ENCODE results near the gene RERE.
"Not testable (repeated sequence)": the region's sequence is repeated elsewhere in the genome, so short reads cannot be mapped to it uniquely, and the experiment has no call there.

RERE gene

DNA sequence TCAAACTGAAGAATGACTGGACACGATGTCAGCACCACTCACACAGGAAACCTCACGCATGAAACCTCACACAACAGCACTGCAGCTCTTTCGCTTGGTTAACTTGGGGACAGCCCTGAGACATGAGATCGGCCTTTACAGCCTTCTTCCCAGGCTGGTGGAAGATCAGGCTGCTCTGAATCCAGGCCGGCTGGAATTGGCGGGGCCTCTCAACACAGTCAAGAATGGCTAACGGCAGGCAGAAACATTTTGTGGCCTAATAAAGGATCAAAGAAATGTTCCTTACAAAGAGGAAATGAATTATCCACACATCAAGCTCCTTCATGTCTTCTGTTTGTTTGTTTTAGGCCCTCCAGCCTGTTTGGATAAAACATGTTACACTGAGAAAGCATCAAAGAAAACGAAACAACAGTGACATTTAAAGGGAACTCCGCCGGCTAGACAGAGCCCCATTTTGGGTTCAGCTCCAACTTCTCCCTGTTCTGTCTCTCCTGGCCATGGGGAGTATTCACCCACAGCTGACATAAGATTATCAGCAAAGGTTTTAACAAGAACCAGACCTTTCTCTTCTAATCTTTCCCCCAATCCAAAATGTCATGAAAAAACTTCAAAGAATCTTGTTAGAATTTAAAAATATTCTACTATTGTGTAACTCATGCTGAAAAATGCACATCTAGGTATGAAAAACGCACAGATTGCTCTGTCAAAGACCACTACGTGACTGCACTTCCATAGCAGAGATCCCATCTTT lies 368.4 kb downstream of the RERE start:
- DNase-seq (ENCODE audit: low spot score) = peak; percentile 55

DNA sequence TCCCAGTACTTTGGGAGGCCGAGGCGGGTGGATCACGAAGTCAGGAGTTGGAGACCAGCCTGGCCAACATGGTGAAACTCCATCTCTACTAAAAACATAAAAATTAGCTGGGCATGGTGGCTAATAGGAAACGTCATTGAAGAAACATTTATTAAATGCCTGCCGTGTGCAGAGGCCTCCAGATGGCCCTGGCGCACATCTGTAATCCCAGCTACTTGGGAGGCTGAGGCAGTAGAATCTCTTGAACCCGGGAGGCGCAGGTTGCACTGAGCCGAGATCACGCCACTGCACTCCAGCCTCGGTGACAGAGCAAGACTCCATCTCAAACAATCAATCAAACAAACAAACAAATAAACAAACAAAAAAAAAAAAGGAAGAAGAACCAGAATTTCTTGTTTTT lies 368.9 kb downstream of the RERE start:
- DNase-seq (ENCODE audit: low spot score) = not testable (repeated sequence)

DNA sequence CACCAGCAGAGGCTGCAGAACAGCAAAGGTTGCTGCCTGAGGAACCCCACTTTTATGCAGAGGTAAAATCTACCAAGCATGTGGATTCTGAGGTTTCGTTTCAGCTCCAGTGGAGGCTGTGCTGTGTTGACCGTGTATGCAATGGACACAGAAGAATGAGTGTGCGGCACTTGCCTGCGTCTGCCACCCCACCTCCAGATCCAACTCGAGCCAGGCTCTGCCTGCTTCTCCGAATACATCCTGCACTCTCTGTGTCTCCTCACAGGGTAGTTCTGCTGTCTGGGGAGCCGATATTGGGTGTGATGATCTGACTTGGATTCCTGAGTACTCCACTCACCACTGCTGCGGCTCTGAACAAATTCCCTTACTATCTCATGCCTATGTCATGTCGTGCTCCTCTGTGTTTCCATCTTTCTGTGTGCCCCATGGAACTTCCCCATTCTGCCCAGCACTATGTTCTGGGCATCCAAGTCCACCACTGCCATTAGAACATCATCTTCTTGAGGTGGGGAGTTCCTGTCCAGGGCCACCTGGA lies 369.8 kb downstream of the RERE start:
- no peak for DNase-seq (ENCODE audit: low spot score)

DNA sequence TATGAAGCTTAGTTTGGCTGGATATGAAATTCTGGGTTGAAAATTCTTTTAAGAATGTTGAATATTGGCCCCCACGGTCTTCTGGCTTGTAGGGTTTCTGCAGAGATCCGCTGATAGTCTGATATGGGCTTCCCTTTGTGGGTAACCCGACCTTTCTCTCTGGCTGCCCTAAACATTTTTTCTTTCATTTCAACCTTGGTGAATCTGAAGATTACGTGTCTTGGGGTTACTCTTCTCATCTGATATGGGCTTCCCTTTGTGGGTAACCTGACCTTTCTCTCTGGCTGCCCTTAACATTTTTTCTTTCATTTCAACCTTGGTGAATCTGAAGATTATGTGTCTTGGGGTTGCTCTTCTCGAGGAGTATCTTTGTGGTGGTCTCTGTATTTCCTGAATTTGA lies 371.3 kb downstream of the RERE start:
- DNase-seq (ENCODE audit: low spot score) = not testable (repeated sequence)

DNA sequence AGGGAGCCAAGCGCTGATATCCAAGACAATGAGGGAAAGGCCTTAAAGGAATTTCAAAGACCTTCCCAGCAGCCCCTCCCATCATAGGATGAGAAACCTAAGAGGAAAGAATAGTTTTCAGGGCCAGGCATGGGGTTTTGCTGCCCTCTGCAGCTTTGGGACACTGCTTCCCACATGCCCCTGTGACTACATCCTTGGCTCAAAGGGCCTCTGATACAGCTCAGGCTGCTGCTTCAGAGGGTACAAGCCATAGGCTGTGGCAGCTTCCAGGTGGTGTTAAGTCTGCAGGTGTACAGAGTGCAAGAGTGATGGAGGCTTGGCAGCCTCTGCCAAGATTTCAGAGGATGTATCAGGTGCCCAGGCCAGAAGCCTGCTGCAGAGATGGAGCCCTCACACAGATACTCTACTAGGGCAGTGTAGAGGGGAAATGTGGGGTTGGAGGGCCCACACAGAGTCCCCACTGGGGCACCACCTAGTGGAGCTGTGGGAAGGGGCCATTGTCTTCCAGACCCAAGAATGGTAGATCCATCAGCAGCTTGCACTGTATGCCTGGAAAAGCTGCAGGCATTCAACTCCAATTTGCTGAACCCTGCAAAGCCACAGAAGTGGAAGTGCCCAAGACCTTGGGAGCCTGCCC lies 373.8 kb downstream of the RERE start:
- DNase-seq (ENCODE audit: low spot score) = no peak

DNA sequence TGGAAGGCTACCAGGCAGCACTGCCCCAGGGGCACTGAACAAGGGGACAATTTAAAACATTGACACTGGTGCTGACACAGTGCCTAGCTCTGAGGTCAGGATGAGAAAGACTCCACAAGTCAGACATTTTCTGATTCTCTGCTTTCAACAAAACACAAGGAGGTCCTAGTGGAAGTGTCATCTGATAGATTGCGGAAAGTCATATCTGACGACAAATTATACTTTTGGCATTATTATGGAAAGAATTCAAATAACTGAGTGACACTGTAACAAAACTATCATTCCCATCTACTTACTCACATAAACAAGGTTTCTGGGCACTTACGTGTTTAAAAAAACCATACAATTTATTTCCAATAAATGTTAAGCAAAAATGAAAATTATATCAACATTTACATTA lies 376.0 kb downstream of the RERE start:
- no peak for DNase-seq (ENCODE audit: low spot score)

DNA sequence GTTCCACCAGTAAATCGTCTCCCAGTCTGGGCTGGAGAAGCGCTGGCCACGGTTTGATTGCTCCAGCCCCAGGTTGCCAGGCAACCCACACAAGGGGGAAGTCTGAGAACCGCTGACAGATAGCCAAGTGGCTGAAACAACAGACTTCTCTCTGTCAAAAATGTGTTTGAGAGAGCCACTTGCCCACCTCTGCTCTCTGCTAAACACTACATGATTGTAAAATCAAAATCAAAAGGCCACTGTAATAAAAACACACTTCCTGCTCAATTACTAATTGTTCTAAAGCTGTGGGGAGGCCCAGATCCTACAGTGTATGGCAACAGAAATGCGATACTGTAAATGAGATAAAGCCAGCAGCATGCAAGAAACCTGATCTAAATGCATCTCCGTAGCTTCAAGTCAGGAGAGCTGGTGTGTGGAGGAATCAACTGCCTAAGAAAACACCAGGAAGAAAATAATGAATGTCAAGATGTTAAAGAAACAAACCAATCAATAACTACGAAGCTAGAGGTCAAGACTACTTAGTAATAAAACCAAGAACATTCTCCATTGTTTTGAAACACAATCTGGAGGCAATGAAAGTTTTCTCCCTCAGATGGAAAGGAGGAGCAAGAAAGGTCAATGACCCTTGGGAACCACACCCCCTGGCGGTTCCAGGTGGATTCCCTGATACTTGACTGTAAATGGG lies 378.3 kb downstream of the RERE start:
- peak; percentile 90 for DNase-seq (ENCODE audit: low spot score)

DNA sequence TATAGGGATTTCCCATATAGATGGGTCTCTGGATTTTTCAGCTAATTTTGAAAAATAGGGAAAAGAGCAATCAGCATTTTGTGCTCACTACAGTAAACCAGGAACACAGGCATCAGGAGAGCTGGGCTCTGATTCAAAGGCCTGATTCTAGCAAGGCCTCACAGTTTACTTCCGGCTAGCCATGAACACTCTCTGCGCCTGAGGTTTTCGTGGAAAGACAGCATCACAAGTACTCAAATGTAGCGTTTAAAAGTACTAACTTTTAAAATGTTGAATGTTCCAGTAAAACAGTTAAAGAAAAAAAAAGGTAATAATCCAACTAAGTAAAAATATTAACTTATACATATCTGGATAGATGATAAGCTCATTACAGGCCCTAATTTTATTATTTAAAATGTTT lies 379.0 kb downstream of the RERE start:
- DNase-seq (ENCODE audit: low spot score) = no peak

DNA sequence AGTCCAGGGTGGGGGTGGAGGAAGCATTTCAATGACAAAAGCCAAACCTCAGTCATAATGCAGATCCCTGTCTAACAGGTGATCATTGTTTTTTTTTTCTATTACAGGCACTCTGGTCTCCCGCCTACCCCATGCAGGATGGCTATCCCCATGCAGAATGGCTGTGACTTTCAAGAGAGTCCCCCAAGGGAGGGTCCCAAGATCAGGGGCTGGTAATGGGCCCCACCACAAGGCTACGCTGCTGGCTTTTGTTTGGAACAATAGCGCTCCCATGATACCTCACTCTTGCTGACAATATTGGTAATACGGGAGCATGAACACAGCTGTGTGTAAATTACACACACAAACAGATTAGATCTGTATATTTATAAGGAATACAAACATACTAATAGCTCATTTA lies 380.1 kb downstream of the RERE start:
- no peak for DNase-seq (ENCODE audit: low spot score)

DNA sequence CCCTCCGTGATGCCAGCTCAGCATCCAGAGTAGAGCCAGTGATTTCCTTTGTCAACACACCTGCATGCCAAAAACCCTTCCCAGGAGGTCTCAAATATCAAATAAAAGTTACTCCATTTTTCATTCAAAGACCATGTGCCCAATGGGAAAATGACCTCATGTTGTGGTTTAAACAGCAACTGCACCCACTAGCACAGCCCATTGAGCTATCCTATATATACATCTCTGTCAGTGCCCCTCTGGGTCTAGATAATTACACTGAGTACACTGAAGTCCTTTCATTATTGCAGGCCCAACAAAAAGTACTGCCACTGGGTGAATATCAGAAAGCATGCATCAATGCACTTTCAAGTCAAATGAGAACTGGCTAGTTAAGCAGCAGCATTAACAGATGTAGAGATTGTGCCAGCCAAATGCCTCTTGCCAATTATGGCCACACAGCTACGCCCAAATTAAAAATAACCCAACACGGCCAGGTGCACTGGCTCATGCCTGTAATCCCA lies 381.8 kb downstream of the RERE start:
- no peak for DNase-seq (ENCODE audit: low spot score)

DNA sequence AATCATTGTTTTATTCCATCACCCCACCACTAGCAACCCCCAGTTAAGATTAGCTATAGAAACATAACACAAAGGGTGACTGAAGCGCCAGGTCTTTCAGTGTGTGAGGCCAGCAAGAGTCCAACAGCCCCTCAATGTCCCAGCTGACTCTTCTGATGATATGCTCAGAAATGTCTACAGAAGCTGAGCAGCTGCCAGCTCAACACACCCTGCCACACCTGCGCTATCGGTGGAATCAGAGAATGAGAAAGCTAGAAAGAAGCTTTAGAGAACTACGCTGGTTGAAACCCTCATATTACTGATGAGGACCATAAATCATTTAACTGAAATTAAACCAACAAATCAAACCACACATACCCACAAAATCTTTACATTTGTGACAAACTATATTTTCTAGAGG lies 383.3 kb downstream of the RERE start:
- DNase-seq (ENCODE audit: low spot score) = no peak

DNA sequence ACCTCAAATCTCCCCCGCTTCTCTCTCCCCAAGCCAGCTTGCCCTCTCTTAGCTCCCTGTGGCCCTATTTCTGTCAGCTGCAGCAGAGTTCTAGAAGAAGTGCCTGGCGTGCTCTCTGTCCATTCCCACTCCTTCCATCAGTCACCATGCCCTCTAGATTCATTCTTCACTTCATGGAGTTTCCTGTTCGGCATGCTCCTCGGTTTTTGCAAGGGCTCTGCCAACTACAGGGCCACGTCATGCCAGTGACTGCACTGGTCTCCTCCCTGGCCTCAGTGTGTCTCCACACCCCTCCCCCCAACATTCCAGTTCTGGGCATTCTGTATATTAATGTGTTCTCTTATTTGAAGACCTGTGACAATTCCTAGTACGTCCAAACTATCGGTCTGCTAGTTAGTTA lies 385.7 kb downstream of the RERE start:
- no peak for DNase-seq (ENCODE audit: low spot score)

DNA sequence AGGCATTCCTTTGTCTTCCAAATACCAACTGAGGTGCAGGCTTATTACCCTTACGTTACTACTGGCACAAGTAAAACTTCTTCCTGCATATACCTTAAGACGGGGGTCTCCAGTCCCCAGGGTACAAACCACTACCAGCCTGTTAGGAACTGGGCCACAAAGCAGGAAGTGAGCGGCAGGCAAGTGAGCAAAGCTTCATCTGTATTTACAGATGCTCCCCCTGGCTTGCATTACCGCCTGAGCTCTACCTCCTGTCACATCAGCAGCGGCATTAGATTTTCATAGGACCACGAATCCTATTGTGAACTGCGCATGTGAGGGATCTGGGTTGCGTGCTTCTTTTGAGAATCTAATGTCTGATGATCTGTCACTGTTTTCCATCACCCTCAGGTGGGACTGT lies 386.4 kb downstream of the RERE start:
- DNase-seq (ENCODE audit: low spot score) = no peak

DNA sequence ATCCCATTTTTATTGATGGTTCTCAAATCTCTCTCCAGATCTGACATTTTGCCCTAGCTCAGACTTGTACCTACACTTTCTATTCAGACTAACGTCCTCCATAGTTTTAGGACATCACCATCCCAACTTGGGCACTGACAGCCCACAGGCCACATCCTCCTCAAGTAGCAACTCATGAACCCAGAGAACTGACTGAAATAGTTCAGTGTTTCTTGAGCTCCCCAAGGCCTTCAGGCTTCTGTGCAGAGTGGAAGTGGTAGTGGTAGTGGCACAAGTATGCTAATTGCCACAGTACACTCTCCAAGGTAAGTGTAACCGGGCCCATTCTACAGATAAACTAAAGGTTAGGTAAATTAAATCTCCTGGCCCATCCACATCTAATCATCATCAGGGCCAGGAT lies 387.0 kb downstream of the RERE start:
- no peak for DNase-seq (ENCODE audit: low spot score)

DNA sequence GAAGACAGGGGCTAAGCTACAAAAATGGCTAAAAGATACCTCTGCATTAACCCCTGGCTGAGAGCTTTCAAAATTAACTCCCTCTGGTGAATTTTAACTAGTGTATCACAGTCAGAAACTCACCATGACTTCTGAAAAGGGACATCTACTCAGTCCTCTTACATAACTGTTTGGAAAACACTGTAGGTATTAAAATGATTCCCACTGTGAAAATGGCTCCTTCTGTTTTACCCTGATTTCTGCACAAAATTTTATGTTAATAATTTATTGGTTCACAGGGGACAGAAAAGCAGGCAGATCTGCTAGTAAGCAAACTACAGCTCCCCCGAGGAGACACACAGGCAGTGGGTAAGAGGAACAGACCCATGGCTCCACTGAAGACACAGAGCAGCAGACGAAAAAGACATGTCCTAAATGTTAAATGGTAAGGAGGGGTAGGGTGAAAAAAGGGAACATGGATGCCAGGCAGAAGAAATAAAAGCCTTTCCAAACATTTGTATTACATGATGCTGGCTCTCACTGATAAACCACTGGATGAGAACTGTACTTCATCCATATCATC lies 387.8 kb downstream of the RERE start:
- no peak for DNase-seq (ENCODE audit: low spot score)

DNA sequence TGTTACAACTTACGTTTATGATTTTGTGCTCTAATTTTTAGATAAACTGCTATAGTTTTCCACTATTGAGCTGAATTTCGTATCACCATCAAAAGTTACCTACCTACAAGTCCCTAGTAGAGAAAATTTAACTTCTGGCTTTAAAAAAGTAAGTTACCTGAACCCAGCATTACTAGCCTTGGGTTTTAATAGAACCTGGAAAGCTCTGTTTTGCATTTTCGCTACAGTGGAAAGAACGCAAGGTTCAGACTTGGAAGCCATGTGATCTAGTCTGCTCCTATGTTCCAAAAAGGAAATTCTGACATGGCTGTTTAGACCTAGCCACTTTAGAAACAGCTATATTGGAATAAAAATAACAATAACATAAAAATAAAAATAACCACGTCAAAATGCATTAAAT lies 389.0 kb downstream of the RERE start:
- DNase-seq (ENCODE audit: low spot score) = no peak

DNA sequence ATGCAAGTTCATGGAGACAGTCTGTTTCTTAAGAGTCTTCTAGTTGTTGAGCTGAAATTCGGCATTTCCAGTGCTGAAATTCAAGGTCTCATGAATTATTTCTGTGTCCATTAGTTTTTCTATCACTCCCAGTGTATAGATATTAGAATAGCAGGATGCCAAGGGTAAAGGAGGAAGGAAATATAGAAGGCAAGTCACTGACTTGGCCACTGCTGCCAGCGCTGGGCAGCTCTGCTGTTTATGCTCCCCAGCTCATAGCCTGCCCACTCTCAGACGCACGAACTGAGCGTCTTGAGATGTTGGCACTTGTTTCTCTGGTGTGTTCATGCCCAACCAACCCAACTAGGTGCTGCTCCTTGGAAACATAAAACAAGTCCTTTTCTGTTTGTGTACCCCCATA lies 389.5 kb downstream of the RERE start:
- DNase-seq (ENCODE audit: low spot score) = no peak

DNA sequence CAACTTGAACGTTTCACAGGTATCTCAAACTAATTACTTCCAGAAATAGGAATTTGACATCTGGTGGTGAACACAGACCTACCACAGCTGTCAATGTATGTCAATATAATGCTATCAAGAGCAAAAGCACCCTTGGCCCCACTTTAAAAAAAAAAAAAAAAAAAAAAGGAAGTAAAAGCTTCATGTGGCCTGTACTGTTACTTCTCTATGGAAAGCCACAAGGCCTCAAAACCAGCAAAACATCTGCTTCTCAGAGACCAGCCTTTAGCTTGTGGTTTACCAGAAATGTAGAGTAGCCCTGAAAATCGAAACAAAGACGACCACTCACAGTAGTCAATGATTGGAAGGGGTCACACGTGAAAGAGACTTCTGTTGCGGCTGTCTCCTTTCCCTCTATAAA lies 389.9 kb downstream of the RERE start:
- DNase-seq (ENCODE audit: low spot score) = no peak

DNA sequence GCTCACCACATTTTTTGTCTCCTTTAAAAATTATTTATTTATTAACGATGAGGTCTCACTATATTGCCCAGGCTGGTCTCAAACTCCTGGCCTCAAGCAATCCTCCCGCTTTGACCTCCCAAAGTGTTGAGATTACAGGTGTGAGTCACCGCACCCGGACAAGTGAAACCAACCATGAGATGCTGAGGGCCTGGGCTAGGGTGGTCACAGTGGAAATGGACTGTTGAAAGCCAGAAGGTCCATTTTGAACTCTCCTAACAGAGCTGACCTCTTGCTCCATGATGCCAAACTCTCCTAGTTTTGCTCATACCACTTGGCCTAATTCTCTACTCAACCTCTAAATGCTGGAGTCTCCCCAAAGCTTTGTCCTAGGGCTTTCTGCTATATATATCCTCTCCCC lies 390.4 kb downstream of the RERE start:
- no peak for DNase-seq (ENCODE audit: low spot score)

DNA sequence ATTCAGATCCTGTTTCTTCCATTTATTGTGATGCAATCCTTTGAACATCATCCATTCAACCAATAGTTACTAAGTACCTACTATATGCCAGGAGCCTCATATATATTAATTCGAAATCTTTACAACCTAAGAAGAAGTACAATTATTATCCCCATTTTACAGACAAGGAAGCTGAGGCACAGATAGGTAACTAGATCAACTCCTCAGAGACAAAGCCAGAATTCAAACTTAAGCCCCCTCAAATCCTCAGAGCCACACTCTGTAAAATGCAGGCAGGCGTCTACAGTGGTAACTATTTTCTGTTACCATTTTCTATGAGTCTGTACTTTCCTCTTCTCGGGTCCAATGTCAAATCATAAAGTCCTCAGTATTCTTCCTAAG lies 391.7 kb downstream of the RERE start:
- DNase-seq (ENCODE audit: low spot score) = no peak

DNA sequence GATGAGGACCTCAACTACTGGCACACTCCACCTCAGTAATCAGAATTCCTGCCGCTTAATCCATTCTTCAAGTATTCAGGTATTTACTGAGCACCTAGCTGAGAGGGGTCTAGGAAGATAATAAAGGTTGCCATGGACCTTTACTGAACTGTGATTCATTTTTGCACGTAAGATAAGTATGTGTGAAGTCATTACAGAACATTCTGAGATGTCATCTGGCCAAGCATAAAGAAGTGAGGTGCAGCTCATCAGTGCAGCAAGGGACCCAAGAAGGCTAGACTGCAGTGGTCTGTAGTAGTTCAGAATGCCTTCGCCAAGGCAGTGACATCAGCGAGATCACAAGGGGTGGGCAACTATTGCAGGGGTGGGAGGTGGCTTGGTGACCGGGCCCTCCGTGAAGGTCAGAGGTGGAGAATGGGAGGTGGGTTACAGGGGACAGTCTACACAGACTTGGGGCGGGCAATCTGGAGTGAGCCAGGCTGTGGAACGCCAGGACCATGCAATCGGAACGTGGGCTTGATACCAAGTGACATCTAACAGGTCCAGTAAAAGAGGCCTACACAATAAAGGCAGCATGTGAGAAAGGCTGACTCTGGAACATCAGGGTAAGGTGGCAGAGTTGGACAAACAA lies 392.2 kb downstream of the RERE start:
- no peak for DNase-seq (ENCODE audit: low spot score)

DNA sequence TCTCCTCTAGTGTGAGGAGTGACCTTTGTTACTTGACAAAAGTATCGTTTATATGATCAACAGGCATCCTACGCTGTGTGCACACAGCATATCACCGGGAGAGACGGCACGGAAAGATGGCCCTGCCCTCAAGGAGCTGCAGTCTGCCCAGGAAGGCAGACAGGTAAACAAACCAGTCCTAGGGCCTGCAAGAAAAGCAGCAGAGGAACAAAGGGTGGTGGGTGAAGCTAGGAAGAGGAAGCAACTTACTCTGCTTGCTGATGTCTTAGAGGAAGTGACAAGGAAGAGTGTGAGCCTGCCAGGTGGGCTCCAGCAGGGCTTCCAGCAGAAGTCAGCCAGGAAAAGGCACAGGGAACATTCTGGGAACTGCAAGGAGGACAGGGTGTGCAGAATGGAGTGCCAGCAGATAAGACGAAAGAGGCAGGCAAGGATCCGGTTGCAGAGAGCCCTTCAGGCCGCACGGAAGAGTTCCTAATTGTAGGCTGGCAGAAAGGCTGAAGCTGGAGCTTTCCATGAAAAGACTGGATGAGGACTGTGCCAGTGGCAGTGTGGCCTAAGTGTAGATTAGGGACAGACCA lies 392.8 kb downstream of the RERE start:
- DNase-seq (ENCODE audit: low spot score) = no peak

Measured in hepatic stellate cell (primary cell).